Mesodermal cell (in vitro differentiated cells): ENCODE measurements around the gene ZCCHC2.

ENCODE experiments used
- H3K27ac ChIP-seq: 2 replicates; pipeline ENCODE4 v1.7.0; 2013; ENCODE audit warnings: mild to moderate bottlenecking, low read depth, low read length, moderate library complexity; ENCODE audit not compliant: severe bottlenecking
- H3K36me3 ChIP-seq: 2 replicates; pipeline ENCODE4 v1.7.1; 2013; ENCODE audit warnings: mild to moderate bottlenecking, low read length, moderate library complexity; ENCODE audit not compliant: control insufficient read depth, insufficient read depth
- H3K4me1 ChIP-seq: one replicate; pipeline ENCODE4 v1.7.1; 2013; ENCODE audit warnings: mild to moderate bottlenecking, low read length; ENCODE audit not compliant: insufficient read depth, control insufficient read depth, poor library complexity, severe bottlenecking
- H3K4me3 ChIP-seq: 2 replicates; pipeline ENCODE4 v1.7.0; 2013; ENCODE audit warnings: low read length, control low read depth, mild to moderate bottlenecking; ENCODE audit not compliant: insufficient read depth, poor library complexity, severe bottlenecking; ENCODE audit errors: extremely low read depth
- H3K9me3 ChIP-seq: 2 replicates; pipeline ENCODE4 v1.7.1; 2013; ENCODE audit warnings: mild to moderate bottlenecking, low read length, moderate library complexity; ENCODE audit not compliant: control insufficient read depth
- WGBS, 2 experiments: methylation state at CpG; one replicate each; pipeline ENCODE4 v1.1.5; 2013; ENCODE audit warnings: missing lambda C conversion rate in 2 of 2; ENCODE audit not compliant: insufficient coverage in 2 of 2; 5-methylcytosine and 5-hydroxymethylcytosine counted together

Gene ZCCHC2

GRCh38 chr18:62564044-62564443 is 41.2 kb downstream of the ZCCHC2 start:
- Histone ChIP-seq H3K36me3 (peaks cover 14% of the 10 kb centered on the region), H3K4me3 (no peak overlapping the region), H3K27ac (no peak overlapping the region), H3K4me1 (no peaks in the 10 kb centered on the region), H3K9me3 (no peaks in the 10 kb centered on the region)
- no CpG with 5 or more reads among the region's 3 CpGs for WGBS, 2 experiments

GRCh38 chr18:62566199-62566598 is 43.4 kb downstream of the ZCCHC2 start:
- Histone ChIP-seq H3K4me1 (no peaks in the 10 kb centered on the region), H3K27ac (no peak overlapping the region), H3K9me3 (peaks cover 5% of the 10 kb centered on the region), H3K4me3 (no peak overlapping the region), H3K36me3 (peaks cover 18% of the 10 kb centered on the region)
- WGBS, 2 experiments = 54% methylated on average over 3 to 4 of the region's 5 CpGs

- no CpG with 5 or more reads among the region's 4 CpGs for WGBS, 2 experiments
- H3K36me3 ChIP-seq = peaks cover 18% of the 10 kb centered on the region
- H3K4me1 ChIP-seq = no peaks in the 10 kb centered on the region
- no peak overlapping the region for H3K4me3 ChIP-seq
- peaks cover 7% of the 10 kb centered on the region for H3K9me3 ChIP-seq
- no peak overlapping the region for H3K27ac ChIP-seq
These were observed 44.0 kb downstream of the ZCCHC2 start for GRCh38 chr18:62566818-62567217.

GRCh38 chr18:62569081-62569655 is 46.3 kb downstream of the ZCCHC2 start:
- Histone ChIP-seq H3K36me3 (peaks cover 18% of the 10 kb centered on the region), H3K27ac (no peak overlapping the region), H3K4me3 (no peak overlapping the region), H3K4me1 (peaks cover 3% of the 10 kb centered on the region), H3K9me3 (peaks cover 7% of the 10 kb centered on the region)
- 83 to 100% methylated on average over 1 to 4 of the region's 4 CpGs for WGBS, 2 experiments

- 75 to 100% methylated on average over 3 to 4 of the region's 4 CpGs for WGBS, 2 experiments
- peaks cover 33% of the 10 kb centered on the region for H3K36me3 ChIP-seq
- H3K27ac ChIP-seq = no peak overlapping the region
- H3K9me3 ChIP-seq = peaks cover 7% of the 10 kb centered on the region
- H3K4me1 ChIP-seq = peaks cover 3% of the 10 kb centered on the region
- no peak overlapping the region for H3K4me3 ChIP-seq
These were observed 48.2 kb downstream of the ZCCHC2 start for GRCh38 chr18:62571037-62571436.

- 83 to 90% methylated on average over 1 to 2 of the region's 3 CpGs for WGBS, 2 experiments
- H3K27ac ChIP-seq = no peak overlapping the region
- peaks cover 3% of the 10 kb centered on the region for H3K4me1 ChIP-seq
- H3K9me3 ChIP-seq = peaks cover 7% of the 10 kb centered on the region
- no peak overlapping the region for H3K4me3 ChIP-seq
- peaks cover 38% of the 10 kb centered on the region for H3K36me3 ChIP-seq
These were observed 48.8 kb downstream of the ZCCHC2 start for GRCh38 chr18:62571648-62572047.

GRCh38 chr18:62572456-62572855 is 49.6 kb downstream of the ZCCHC2 start:
- peaks cover 3% of the 10 kb centered on the region for H3K4me1 ChIP-seq
- peaks cover 42% of the 10 kb centered on the region for H3K36me3 ChIP-seq
- H3K4me3 ChIP-seq = no peak overlapping the region
- peaks cover 7% of the 10 kb centered on the region for H3K9me3 ChIP-seq
- 80 to 94% methylated on average over 1 to 2 of the region's 3 CpGs for WGBS, 2 experiments
- H3K27ac ChIP-seq = no peak overlapping the region

GRCh38 chr18:62574776-62575175 is 52.0 kb downstream of the ZCCHC2 start:
- Histone ChIP-seq H3K27ac (no peak overlapping the region), H3K9me3 (peaks cover 7% of the 10 kb centered on the region), H3K36me3 (peaks cover 46% of the 10 kb centered on the region), H3K4me3 (no peak overlapping the region), H3K4me1 (peaks cover 3% of the 10 kb centered on the region)
- 100% methylated on average over 8 to 10 of the region's 11 CpGs for WGBS, 2 experiments

- Histone ChIP-seq H3K36me3 (peaks cover 38% of the 10 kb centered on the region), H3K27ac (no peak overlapping the region)
- WGBS, 2 experiments = 80 to 100% methylated on average over 2 to 6 of the region's 9 CpGs
These were observed 53.4 kb downstream of the ZCCHC2 start for GRCh38 chr18:62576271-62576670.

GRCh38 chr18:62576845-62577512 is 54.2 kb downstream of the ZCCHC2 start:
- H3K27ac ChIP-seq = no peak overlapping the region
- H3K9me3 ChIP-seq = no peaks in the 10 kb centered on the region
- H3K4me1 ChIP-seq = peaks cover 3% of the 10 kb centered on the region
- H3K36me3 ChIP-seq = peaks cover 33% of the 10 kb centered on the region
- no peak overlapping the region for H3K4me3 ChIP-seq
- 100% methylated on average over 1 of the region's 9 CpGs; no CpG with 5 or more reads in 1 of the 2 experiments for WGBS, 2 experiments

More at GRCh38 chr18:62576271-62576670, 53.4 kb downstream of the ZCCHC2 start:
- H3K4me1 ChIP-seq = peaks cover 3% of the 10 kb centered on the region
- H3K9me3 ChIP-seq = peaks cover under 1% of the 10 kb centered on the region
- H3K4me3 ChIP-seq = no peak overlapping the region

- WGBS, 2 experiments = 100% methylated on average over 2 of the region's 2 CpGs; no CpG with 5 or more reads in 1 of the 2 experiments
- no peaks in the 10 kb centered on the region for H3K9me3 ChIP-seq
These were observed 54.9 kb downstream of the ZCCHC2 start for GRCh38 chr18:62577765-62578164.

More at GRCh38 chr18:62577765-62578164, 54.9 kb downstream of the ZCCHC2 start:
- Histone ChIP-seq H3K36me3 (peaks cover 33% of the 10 kb centered on the region), H3K4me3 (no peak overlapping the region), H3K4me1 (peaks cover under 1% of the 10 kb centered on the region), H3K27ac (no peak overlapping the region)
